ENCODE measurements around the gene MROH2B.

MROH2B gene

GRCh38 chr5:41071242-41071641 is at the start of gene MROH2B:
TSS of gene MROH2B (minus strand) at chr5:41071342. CDS start at chr5:41070852, 490 bp downstream.
- no peaks in the 10 kb centered on the region for H3K4me1 ChIP-seq (ENCODE audit: control insufficient read depth, insufficient read depth, low read length)
- H3K27me3 ChIP-seq (ENCODE audit: control insufficient read depth, insufficient read depth, low read length): no peaks in the 10 kb centered on the region
- no peak for DNase-seq (ENCODE audit: low read depth, low spot score)
- no peaks in the 10 kb centered on the region for H3K36me3 ChIP-seq (ENCODE audit: control insufficient read depth, insufficient read depth, low read length)
- H3K9me3 ChIP-seq (ENCODE audit: control insufficient read depth, insufficient read depth, low read length): no peaks in the 10 kb centered on the region
- no peak within 1 kb of the TSS for H3K4me3 ChIP-seq (ENCODE audit: low read length)
- H3K27ac ChIP-seq (ENCODE audit: low read length): no peak within 1 kb of the TSS
- WGBS (ENCODE audit: insufficient coverage, insufficient read length): no CpG with 5 or more reads among the region's 1 CpG

- H3K27me3 ChIP-seq (ENCODE audit: control insufficient read depth, insufficient read depth, low read length): no peaks in the 10 kb centered on the region
- H3K27ac ChIP-seq (ENCODE audit: low read length): no peak overlapping the region
- no peak overlapping the region for H3K4me3 ChIP-seq (ENCODE audit: low read length)
- DNase-seq (ENCODE audit: low read depth, low spot score): no peak
- no peaks in the 10 kb centered on the region for H3K9me3 ChIP-seq (ENCODE audit: control insufficient read depth, insufficient read depth, low read length)
- no CpG with 5 or more reads among the region's 8 CpGs for WGBS (ENCODE audit: insufficient coverage, insufficient read length)
- no peaks in the 10 kb centered on the region for H3K36me3 ChIP-seq (ENCODE audit: control insufficient read depth, insufficient read depth, low read length)
- H3K4me1 ChIP-seq (ENCODE audit: control insufficient read depth, insufficient read depth, low read length): no peaks in the 10 kb centered on the region
These were observed 49.5 kb upstream of the MROH2B start for GRCh38 chr5:41120600-41120999.

DNA sequence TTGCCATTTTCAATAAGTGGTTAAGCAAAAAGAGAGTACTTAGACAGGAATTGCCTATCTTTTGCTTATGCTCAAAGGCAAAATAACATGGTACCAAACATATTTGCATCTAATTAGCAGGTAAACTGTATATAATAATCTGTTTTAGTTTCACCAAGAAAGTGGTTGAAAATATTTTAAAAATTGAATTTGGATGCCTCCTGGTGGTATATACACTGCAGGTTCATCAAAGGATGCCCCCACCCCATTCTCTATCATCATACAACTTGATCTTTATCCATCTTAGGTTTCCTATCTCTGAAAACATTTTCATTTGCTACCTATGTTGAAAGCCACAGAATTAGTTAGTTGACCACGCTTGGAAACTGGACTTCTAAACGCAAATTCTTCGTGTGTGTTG is 47.0 kb upstream of the MROH2B start:
- no CpG with 5 or more reads among the region's 3 CpGs for WGBS (ENCODE audit: insufficient coverage, insufficient read length)
- H3K4me1 ChIP-seq (ENCODE audit: control insufficient read depth, insufficient read depth, low read length): no peaks in the 10 kb centered on the region
- H3K4me3 ChIP-seq (ENCODE audit: low read length): no peak overlapping the region
- DNase-seq (ENCODE audit: low read depth, low spot score): no peak
- no peaks in the 10 kb centered on the region for H3K27me3 ChIP-seq (ENCODE audit: control insufficient read depth, insufficient read depth, low read length)
- no peak overlapping the region for H3K27ac ChIP-seq (ENCODE audit: low read length)
- no peaks in the 10 kb centered on the region for H3K36me3 ChIP-seq (ENCODE audit: control insufficient read depth, insufficient read depth, low read length)
- no peaks in the 10 kb centered on the region for H3K9me3 ChIP-seq (ENCODE audit: control insufficient read depth, insufficient read depth, low read length)

- Histone ChIP-seq H3K4me1 (ENCODE audit: control insufficient read depth, insufficient read depth, low read length) (no peaks in the 10 kb centered on the region), H3K27me3 (ENCODE audit: control insufficient read depth, insufficient read depth, low read length) (no peaks in the 10 kb centered on the region), H3K36me3 (ENCODE audit: control insufficient read depth, insufficient read depth, low read length) (no peaks in the 10 kb centered on the region), H3K9me3 (ENCODE audit: control insufficient read depth, insufficient read depth, low read length) (no peaks in the 10 kb centered on the region), H3K4me3 (ENCODE audit: low read length) (no peak overlapping the region), H3K27ac (ENCODE audit: low read length) (no peak overlapping the region)
- no peak for DNase-seq (ENCODE audit: low read depth, low spot score)
- WGBS (ENCODE audit: insufficient coverage, insufficient read length): no CpG with 5 or more reads among the region's 2 CpGs
These were observed 44.1 kb upstream of the MROH2B start for GRCh38 chr5:41115281-41115680.

GRCh38 chr5:41112486-41113455 is 41.6 kb upstream of the MROH2B start:
- DNase-seq (ENCODE audit: low read depth, low spot score): no peak
- H3K9me3 ChIP-seq (ENCODE audit: control insufficient read depth, insufficient read depth, low read length): no peaks in the 10 kb centered on the region
- H3K36me3 ChIP-seq (ENCODE audit: control insufficient read depth, insufficient read depth, low read length): no peaks in the 10 kb centered on the region
- H3K27ac ChIP-seq (ENCODE audit: low read length): no peak overlapping the region
- no peaks in the 10 kb centered on the region for H3K27me3 ChIP-seq (ENCODE audit: control insufficient read depth, insufficient read depth, low read length)
- no peaks in the 10 kb centered on the region for H3K4me1 ChIP-seq (ENCODE audit: control insufficient read depth, insufficient read depth, low read length)
- no CpG with 5 or more reads among the region's 2 CpGs for WGBS (ENCODE audit: insufficient coverage, insufficient read length)
- H3K4me3 ChIP-seq (ENCODE audit: low read length): no peak overlapping the region

- Histone ChIP-seq H3K36me3 (ENCODE audit: control insufficient read depth, insufficient read depth, low read length) (no peaks in the 10 kb centered on the region), H3K4me1 (ENCODE audit: control insufficient read depth, insufficient read depth, low read length) (no peaks in the 10 kb centered on the region), H3K27me3 (ENCODE audit: control insufficient read depth, insufficient read depth, low read length) (no peaks in the 10 kb centered on the region), H3K9me3 (ENCODE audit: control insufficient read depth, insufficient read depth, low read length) (no peaks in the 10 kb centered on the region), H3K27ac (ENCODE audit: low read length) (no peak overlapping the region), H3K4me3 (ENCODE audit: low read length) (no peak overlapping the region)
- no peak for DNase-seq (ENCODE audit: low read depth, low spot score)
These were observed 38.0 kb upstream of the MROH2B start for GRCh38 chr5:41109186-41109585.

- Histone ChIP-seq H3K4me1 (ENCODE audit: control insufficient read depth, insufficient read depth, low read length) (no peaks in the 10 kb centered on the region), H3K4me3 (ENCODE audit: low read length) (no peak overlapping the region), H3K9me3 (ENCODE audit: control insufficient read depth, insufficient read depth, low read length) (no peaks in the 10 kb centered on the region), H3K36me3 (ENCODE audit: control insufficient read depth, insufficient read depth, low read length) (no peaks in the 10 kb centered on the region), H3K27me3 (ENCODE audit: control insufficient read depth, insufficient read depth, low read length) (no peaks in the 10 kb centered on the region), H3K27ac (ENCODE audit: low read length) (no peak overlapping the region)
- no peak for DNase-seq (ENCODE audit: low read depth, low spot score)
These were observed 31.2 kb upstream of the MROH2B start for GRCh38 chr5:41102341-41102740.

GRCh38 chr5:41097642-41098041 is 26.5 kb upstream of the MROH2B start:
- Histone ChIP-seq H3K4me1 (ENCODE audit: control insufficient read depth, insufficient read depth, low read length) (no peaks in the 10 kb centered on the region), H3K27me3 (ENCODE audit: control insufficient read depth, insufficient read depth, low read length) (no peaks in the 10 kb centered on the region), H3K9me3 (ENCODE audit: control insufficient read depth, insufficient read depth, low read length) (no peaks in the 10 kb centered on the region), H3K4me3 (ENCODE audit: low read length) (no peak overlapping the region), H3K36me3 (ENCODE audit: control insufficient read depth, insufficient read depth, low read length) (no peaks in the 10 kb centered on the region), H3K27ac (ENCODE audit: low read length) (no peak overlapping the region)
- no CpG with 5 or more reads among the region's 2 CpGs for WGBS (ENCODE audit: insufficient coverage, insufficient read length)
- no peak for DNase-seq (ENCODE audit: low read depth, low spot score)

- Histone ChIP-seq H3K4me1 (ENCODE audit: control insufficient read depth, insufficient read depth, low read length) (no peaks in the 10 kb centered on the region), H3K36me3 (ENCODE audit: control insufficient read depth, insufficient read depth, low read length) (no peaks in the 10 kb centered on the region), H3K4me3 (ENCODE audit: low read length) (no peak overlapping the region), H3K9me3 (ENCODE audit: control insufficient read depth, insufficient read depth, low read length) (no peaks in the 10 kb centered on the region), H3K27ac (ENCODE audit: low read length) (no peak overlapping the region), H3K27me3 (ENCODE audit: control insufficient read depth, insufficient read depth, low read length) (no peaks in the 10 kb centered on the region)
- WGBS (ENCODE audit: insufficient coverage, insufficient read length): no CpG with 5 or more reads among the region's 5 CpGs
- DNase-seq (ENCODE audit: low read depth, low spot score): no peak
These were observed 24.4 kb upstream of the MROH2B start for GRCh38 chr5:41095324-41096101.

- Histone ChIP-seq H3K27me3 (ENCODE audit: control insufficient read depth, insufficient read depth, low read length) (no peaks in the 10 kb centered on the region), H3K9me3 (ENCODE audit: control insufficient read depth, insufficient read depth, low read length) (no peaks in the 10 kb centered on the region), H3K4me3 (ENCODE audit: low read length) (no peak overlapping the region), H3K36me3 (ENCODE audit: control insufficient read depth, insufficient read depth, low read length) (no peaks in the 10 kb centered on the region), H3K27ac (ENCODE audit: low read length) (no peak overlapping the region), H3K4me1 (ENCODE audit: control insufficient read depth, insufficient read depth, low read length) (no peaks in the 10 kb centered on the region)
- WGBS (ENCODE audit: insufficient coverage, insufficient read length): no CpG with 5 or more reads among the region's 2 CpGs
- no peak for DNase-seq (ENCODE audit: low read depth, low spot score)
These were observed 23.7 kb upstream of the MROH2B start for GRCh38 chr5:41094871-41095270.
